H1 (cell line): ENCODE data around the gene SGSM1. TPM values are rescaled to one million over a fixed set of nuclear protein-coding genes. Genes with fewer than 3 reads are reported as not detected.

ENCODE experiments used
- CTCF ChIA-PET: fragments of 300-600 bp; sonication (Branson Sonifier 250); formaldehyde crosslinking; loops from one replicate; lab custom pipeline; 2021; ENCODE audit not compliant: partially characterized antibody; lab: Charles Lee
- POLR2A ChIA-PET: fragments of 300-600 bp; sonication (Branson Sonifier 250); formaldehyde crosslinking; loops from one replicate; lab custom pipeline; 2021; ENCODE audit warnings: inconsistent platforms; ENCODE audit not compliant: partially characterized antibody; lab: Charles Lee
- DNase-seq, 2 experiments: peaks; one replicate each; pipeline versions ENCODE4 v3.0.0 to v3.0.0-alpha.2; 2010 to 2022; ENCODE audit warnings: low spot score in 2 of 2, low read depth in 1 of 2, mixed read lengths in 1 of 2
- FAIRE-seq: peaks from 2 replicates; lab custom pipeline; 2011; peaks lifted over from hg19 to GRCh38; lab: Jason Lieb, UNC
- H2AFZ ChIP-seq: 2 replicates; pipeline ENCODE4 v1.8.1; 2012; ENCODE audit warnings: low read length, inconsistent platforms
- H2AK5ac ChIP-seq: 2 replicates; pipeline ENCODE4 v1.6.1; 2013; ENCODE audit warnings: low read depth, low read length
- H2BK120ac ChIP-seq: replicated peaks from 2 replicates; pipeline ENCODE3; 2013; ENCODE audit warnings: low read depth, low read length, inconsistent platforms
- H2BK12ac ChIP-seq: 2 replicates; pipeline ENCODE4 v1.6.1; 2013; ENCODE audit warnings: low read depth, low read length
- H2BK15ac ChIP-seq: 2 replicates; pipeline ENCODE4 v1.6.1; 2013; ENCODE audit warnings: low read length
- H2BK20ac ChIP-seq: 2 replicates; pipeline ENCODE4 v1.6.1; 2013; ENCODE audit warnings: low read length
- H2BK5ac ChIP-seq: 2 replicates; pipeline ENCODE4 v1.6.1; 2013; ENCODE audit warnings: low read depth, low read length
- H3K14ac ChIP-seq: 2 replicates; pipeline ENCODE4 v1.6.1; 2013; ENCODE audit warnings: inconsistent platforms; ENCODE audit not compliant: insufficient read length
- H3K18ac ChIP-seq: 2 replicates; pipeline ENCODE4 v1.6.1; 2013; ENCODE audit warnings: low read length; ENCODE audit errors: extremely low read depth
- H3K23ac ChIP-seq: 2 replicates; pipeline ENCODE4 v1.6.1; 2013; ENCODE audit warnings: inconsistent platforms; ENCODE audit not compliant: insufficient read length
- H3K23me2 ChIP-seq: 2 replicates; pipeline ENCODE4 v1.6.1; 2013; ENCODE audit warnings: low read depth, low read length
- H3K27ac ChIP-seq: 2 replicates; pipeline ENCODE4 v1.6.1; 2011; ENCODE audit warnings: low read depth, low read length, inconsistent platforms
- H3K27me3 ChIP-seq, 4 experiments: replicated peaks in 1 of 4; 1 replicate in 1 of 4; 2 replicates in 3 of 4; pipeline versions ENCODE4 v1.6.1 to v1.8.1; 2011 to 2013; ENCODE audit warnings: low read length in 3 of 4, mild to moderate bottlenecking in 3 of 4, inconsistent platforms in 2 of 4, mixed read lengths in 2 of 4, moderate library complexity in 1 of 4; ENCODE audit not compliant: control insufficient read depth in 3 of 4, insufficient read depth in 3 of 4; ENCODE audit errors: extremely low read depth in 1 of 4
- H3K36me3 ChIP-seq, 4 experiments: 2 replicates each; pipeline versions ENCODE4 v1.6.1 to v1.8.1; 2011 to 2013; ENCODE audit warnings: mild to moderate bottlenecking in 4 of 4, low read length in 3 of 4, moderate library complexity in 2 of 4, control low read depth in 1 of 4, inconsistent platforms in 1 of 4; ENCODE audit not compliant: insufficient read depth in 4 of 4, control insufficient read depth in 2 of 4
- H3K4ac ChIP-seq: replicated peaks from 2 replicates; pipeline ENCODE3; 2013; ENCODE audit warnings: low read length, low read depth, mixed read lengths, inconsistent platforms; ENCODE audit not compliant: insufficient read length
- H3K4me1 ChIP-seq, 4 experiments: replicated peaks in 1 of 4; 1 replicate in 1 of 4; 2 replicates in 3 of 4; pipeline versions ENCODE4 v1.6.1 to v1.8.1; 2011 to 2013; ENCODE audit warnings: low read length in 3 of 4, inconsistent platforms in 2 of 4, mixed read lengths in 1 of 4; ENCODE audit not compliant: insufficient read depth in 4 of 4, control insufficient read depth in 3 of 4
- H3K4me2 ChIP-seq, 2 experiments: 2 replicates each; pipeline versions ENCODE4 v1.6.1 to v1.8.1; 2011 to 2013; ENCODE audit warnings: low read depth in 2 of 2, low read length in 2 of 2, control low read depth in 1 of 2, inconsistent platforms in 1 of 2, mild to moderate bottlenecking in 1 of 2; ENCODE audit not compliant: insufficient read depth in 1 of 2
- H3K4me3 ChIP-seq, 4 experiments: fragments of 200-600, 300-600 bp in 1 of 4; sonication (generic), shearing (Covaris generic), sonication (Bioruptor Twin) in 1 of 4; 2 replicates each; pipeline versions ENCODE4 v1.5.1 to v1.8.1; 2011 to 2016; ENCODE audit warnings: low read length in 4 of 4, low read depth in 3 of 4, control low read depth in 2 of 4, inconsistent platforms in 2 of 4, mild to moderate bottlenecking in 2 of 4, mixed read lengths in 1 of 4, moderate library complexity in 1 of 4; ENCODE audit not compliant: insufficient read depth in 2 of 4; ENCODE audit errors: extremely low read depth in 1 of 4
- H3K56ac ChIP-seq: replicated peaks from 2 replicates; pipeline ENCODE3; 2013; ENCODE audit warnings: low read depth, mild to moderate bottlenecking, mixed read lengths, low read length, inconsistent platforms; ENCODE audit not compliant: insufficient read length
- H3K79me1 ChIP-seq: 2 replicates; pipeline ENCODE4 v1.6.1; 2013; ENCODE audit warnings: low read depth, low read length, control low read depth
- H3K79me2 ChIP-seq, 2 experiments: 2 replicates each; pipeline versions ENCODE4 v1.6.1 to v1.8.1; 2012 to 2013; ENCODE audit warnings: low read length in 2 of 2, mild to moderate bottlenecking in 2 of 2, inconsistent platforms in 1 of 2; ENCODE audit not compliant: insufficient read depth in 2 of 2, control insufficient read depth in 1 of 2
- H3K9ac ChIP-seq, 4 experiments: replicated peaks in 1 of 4; 1 replicate in 1 of 4; 2 replicates in 3 of 4; pipeline versions ENCODE4 v1.6.1 to v1.8.1; 2011 to 2013; ENCODE audit warnings: low read depth in 3 of 4, low read length in 3 of 4, control low read depth in 2 of 4, mild to moderate bottlenecking in 2 of 4, moderate library complexity in 2 of 4, inconsistent platforms in 1 of 4; ENCODE audit errors: extremely low read depth in 1 of 4
- H3K9me3 ChIP-seq, 2 experiments: 2 replicates each; pipeline versions ENCODE4 v1.6.1 to v1.8.1; 2012 to 2013; ENCODE audit warnings: mild to moderate bottlenecking in 2 of 2, moderate library complexity in 2 of 2, control low read depth in 1 of 2, inconsistent platforms in 1 of 2, low read depth in 1 of 2, low read length in 1 of 2, mixed read lengths in 1 of 2; ENCODE audit not compliant: insufficient read depth in 2 of 2
- H4K20me1 ChIP-seq, 2 experiments: replicated peaks in 1 of 2; 2 replicates each; pipeline versions ENCODE3 to v1.8.1; 2011 to 2013; ENCODE audit warnings: inconsistent platforms in 2 of 2, low read length in 2 of 2, mild to moderate bottlenecking in 1 of 2; ENCODE audit not compliant: insufficient read depth in 2 of 2, control insufficient read depth in 1 of 2
- H4K5ac ChIP-seq: 2 replicates; pipeline ENCODE4 v1.6.1; 2013; ENCODE audit warnings: low read length, low read depth, mixed read lengths, inconsistent platforms; ENCODE audit not compliant: insufficient read length
- H4K8ac ChIP-seq: 2 replicates; pipeline ENCODE4 v1.8.0; 2013; ENCODE audit warnings: mild to moderate bottlenecking, moderate library complexity, low read length, inconsistent platforms; ENCODE audit not compliant: insufficient read depth; ENCODE audit errors: extremely low read depth
- H4K91ac ChIP-seq: replicated peaks from 2 replicates; pipeline ENCODE3; 2013; ENCODE audit warnings: low read length, mixed read lengths, inconsistent platforms; ENCODE audit not compliant: insufficient read length
- ASH2L ChIP-seq: fragments of 200-600, 300-600 bp; sonication (generic); IDR thresholded peaks from one replicate; pipeline ENCODE4 v1.7.1; 2017; ENCODE audit warnings: low read length
- BCL11A ChIP-seq, 2 experiments: IDR thresholded peaks; one replicate each; pipeline ENCODE4 v1.6.1; 2011; ENCODE audit warnings: low read depth in 2 of 2, low read length in 2 of 2, mild to moderate bottlenecking in 2 of 2
- CREB1 ChIP-seq: IDR thresholded peaks from 2 replicates; pipeline ENCODE4 v1.6.1; 2012; ENCODE audit warnings: inconsistent platforms
- KDM4A ChIP-seq: IDR thresholded peaks from one replicate; pipeline ENCODE4 v1.7.1; 2012; ENCODE audit warnings: low read depth, mild to moderate bottlenecking, moderate library complexity, low read length, inconsistent platforms; ENCODE audit not compliant: severe bottlenecking
- RAD21 ChIP-seq, 2 experiments: IDR thresholded peaks in 1 of 2; conservative IDR thresholded peaks in 1 of 2; 2 replicates each; pipeline ENCODE4 v1.6.1; 2011; ENCODE audit warnings: low read depth in 2 of 2, low read length in 2 of 2, improper control_type of control experiment in 1 of 2, inconsistent platforms in 1 of 2, mild to moderate bottlenecking in 1 of 2, moderate library complexity in 1 of 2
- RXRA ChIP-seq: IDR thresholded peaks from 2 replicates; pipeline ENCODE4 v1.6.1; 2011; ENCODE audit warnings: low read depth, mild to moderate bottlenecking, low read length, moderate library complexity; ENCODE audit not compliant: insufficient read depth
- SIN3A ChIP-seq, 2 experiments: IDR thresholded peaks in 1 of 2; conservative IDR thresholded peaks in 1 of 2; 2 replicates each; pipeline ENCODE4 v1.6.1; 2011 to 2012; ENCODE audit warnings: low read length in 2 of 2, improper control_type of control experiment in 1 of 2, low read depth in 1 of 2, mild to moderate bottlenecking in 1 of 2
- SIX5 ChIP-seq: IDR thresholded peaks from 2 replicates; pipeline ENCODE4 v1.6.1; 2011; ENCODE audit warnings: mild to moderate bottlenecking, low read depth, low read length
- SUZ12 ChIP-seq: fragments of 200-600 bp; sonication (generic); IDR thresholded peaks from 2 replicates; pipeline ENCODE4 v1.6.1; 2012; ENCODE audit warnings: mild to moderate bottlenecking, inconsistent platforms, low read length, moderate library complexity, mixed read lengths
- TCF12 ChIP-seq: IDR thresholded peaks from 2 replicates; pipeline ENCODE4 v1.6.1; 2011; ENCODE audit warnings: low read depth, mild to moderate bottlenecking, low read length
- TEAD4 ChIP-seq: IDR thresholded peaks from 2 replicates; pipeline ENCODE4 v1.6.1; 2012; ENCODE audit warnings: low read depth, low read length, inconsistent platforms, mixed read lengths
- WGBS, 2 experiments: shearing (Covaris generic) in 1 of 2; methylation state at CpG; one replicate each; pipeline versions ENCODE4 v1.1.6 to v1.1.7; 2013 to 2015; ENCODE audit warnings: low lambda C conversion rate in 2 of 2, mixed read lengths in 2 of 2, inconsistent platforms in 1 of 2, low coverage in 1 of 2, missing lambda C conversion rate in 1 of 2; ENCODE audit not compliant: insufficient replicate concordance in 2 of 2, insufficient coverage in 1 of 2, insufficient read length in 1 of 2; ENCODE audit errors: extremely low coverage in 1 of 2, missing lambda C conversion rate in 1 of 2; 5-methylcytosine and 5-hydroxymethylcytosine counted together
- polyA plus RNA-seq, 7 experiments: library from polyadenylated mRNA; depleted of rRNA in 3 of 7; stranded (reverse) in 5 of 7; unstranded in 2 of 7; fragments of >200 nt in 5 of 7; fragments of 200-250 nt in 2 of 7; gene quantifications; 1 replicate in 5 of 7; 2 replicates in 1 of 7; 4 replicates in 1 of 7; pipeline versions ENCODE4 v1.2.1 to v1.2.3, GENCODE V29; 2011 to 2013; ENCODE audit warnings: missing spikeins in 2 of 7, mixed read lengths in 2 of 7
- total RNA-seq: library from RNA; stranded (reverse); fragmentation: NEBNext Ultra II Directional; extraction: Animal tissue kit (Norgen Biotek cat#: 25700); gene quantifications from 2 replicates; pipeline ENCODE4 v1.2.1, GENCODE V29; 2021
- TF ChIP-seq, protein P1 (sequence below), 3 experiments: IDR thresholded peaks; 1 replicate in 2 of 3; 2 replicates in 1 of 3; pipeline versions ENCODE4 v1.5.1 to v1.6.1; 2011; ENCODE audit warnings: low read length in 3 of 3, mild to moderate bottlenecking in 3 of 3, inconsistent platforms in 2 of 3, low read depth in 1 of 3, moderate library complexity in 1 of 3; ENCODE audit not compliant: insufficient read depth in 1 of 3; ENCODE audit errors: control extremely low read depth in 1 of 3

Gene SGSM1
- total and polyA plus RNA-seq, 2 of the 8 experiments (the other 6 are each of a cell fraction or from before 2014, with no cell fraction given), result 2.8 to 5.2 TPM

- Histone ChIP-seq H2BK20ac (no peak overlapping the region), H2BK15ac (no peak overlapping the region), H4K91ac (no peak overlapping the region), H2AFZ (no peak overlapping the region), H3K79me1 (peaks cover 2% of the 10 kb centered on the region; the same call in 1 of the 2 replicates), H2BK120ac (no peak overlapping the region), H4K5ac (no peak overlapping the region), H3K9me3 (no peaks in the 10 kb centered on the region), H3K14ac (no peak overlapping the region), H3K27me3 (no peaks in the 10 kb centered on the region), H3K36me3 (no peaks in the 10 kb centered on the region), H3K9ac (no peak overlapping the region), H3K4me3 (no peak overlapping the region), H4K20me1 (peaks cover 3% of the 10 kb centered on the region in 2 experiments), H2BK5ac (no peak overlapping the region), H3K4me2 (no peak overlapping the region), H3K23me2 (no peaks in the 10 kb centered on the region), H3K23ac (no peak overlapping the region), H2AK5ac (no peak overlapping the region), H3K4ac (no peak overlapping the region), H4K8ac (no peak overlapping the region), H3K18ac (no peak overlapping the region), H3K27ac (no peak overlapping the region), H3K4me1 (peaks cover 9 to 23% (median 15%) of the 10 kb centered on the region in 4 experiments), H3K56ac (no peak overlapping the region), H3K79me2 (no peaks in the 10 kb centered on the region), H2BK12ac (no peak overlapping the region)
- DNase-seq (no peak), FAIRE-seq (no peak)
- WGBS, 2 experiments, result 90% methylated on average over 10 of the region's 10 CpGs; no CpG with 5 or more reads in 1 of the 2 experiments
- CTCF ChIA-PET, result interaction anchor here (0.6 to 3.5 kb wide), 3 partner anchors 19 to 75 kb away, joined by 3 to 21 read pairs (median 8); no protein-coding TSS in a partner anchor
- POLR2A ChIA-PET, result no interaction called here
- TF ChIP-seq SUZ12 (no peak), SIN3A (conservative IDR thresholded peaks at IDR 0.05 in 1 of 2, IDR thresholded peaks at IDR 0.05 in 1 of 2; ENCODE audit: low read depth in 1 of 2, low read length in 2 of 2) (no peak), CREB1 (no peak), BCL11A (IDR thresholded peaks at IDR 0.05; ENCODE audit: low read depth in 2 of 2, low read length in 2 of 2) (no peak), SIX5 (no peak), RXRA (no peak), RAD21 (IDR thresholded peaks at IDR 0.05 in 1 of 2, conservative IDR thresholded peaks at IDR 0.05 in 1 of 2; ENCODE audit: low read depth in 2 of 2, low read length in 2 of 2) (no peak), TEAD4 (no peak), KDM4A (no peak), TCF12 (no peak), ASH2L (no peak)
- TF ChIP-seq, protein P1, sequence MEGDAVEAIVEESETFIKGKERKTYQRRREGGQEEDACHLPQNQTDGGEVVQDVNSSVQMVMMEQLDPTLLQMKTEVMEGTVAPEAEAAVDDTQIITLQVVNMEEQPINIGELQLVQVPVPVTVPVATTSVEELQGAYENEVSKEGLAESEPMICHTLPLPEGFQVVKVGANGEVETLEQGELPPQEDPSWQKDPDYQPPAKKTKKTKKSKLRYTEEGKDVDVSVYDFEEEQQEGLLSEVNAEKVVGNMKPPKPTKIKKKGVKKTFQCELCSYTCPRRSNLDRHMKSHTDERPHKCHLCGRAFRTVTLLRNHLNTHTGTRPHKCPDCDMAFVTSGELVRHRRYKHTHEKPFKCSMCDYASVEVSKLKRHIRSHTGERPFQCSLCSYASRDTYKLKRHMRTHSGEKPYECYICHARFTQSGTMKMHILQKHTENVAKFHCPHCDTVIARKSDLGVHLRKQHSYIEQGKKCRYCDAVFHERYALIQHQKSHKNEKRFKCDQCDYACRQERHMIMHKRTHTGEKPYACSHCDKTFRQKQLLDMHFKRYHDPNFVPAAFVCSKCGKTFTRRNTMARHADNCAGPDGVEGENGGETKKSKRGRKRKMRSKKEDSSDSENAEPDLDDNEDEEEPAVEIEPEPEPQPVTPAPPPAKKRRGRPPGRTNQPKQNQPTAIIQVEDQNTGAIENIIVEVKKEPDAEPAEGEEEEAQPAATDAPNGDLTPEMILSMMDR (IDR thresholded peaks at IDR 0.05; ENCODE audit: control extremely low read depth in 1 of 3, insufficient read depth in 1 of 3, low read depth in 1 of 3, low read length in 3 of 3), result no peak
These were observed 25.7 kb downstream of the SGSM1 start for GRCh38 chr22:24831687-24832086.
